IMR-90 (cell line): ENCODE data around the gene TMEM97. TPM values are rescaled to one million over a fixed set of nuclear protein-coding genes. Genes with fewer than 3 reads are reported as not detected.

Experiments
- ATAC-seq: fragments of 200-7000 bp; cut with Tn5 transposase; 2 replicates; pipeline ENCODE4 v1.9.1; 2020; ENCODE audit warnings: low read depth, mild to moderate bottlenecking, moderate library complexity
- BruUV-seq: library from RNA; stranded (reverse); fragments of 400-500 nt; replicated peaks from 2 replicates; lab custom pipeline; 2021; lab: Mats Ljungman, UMichigan
- CTCF ChIA-PET: fragments of 300-600 bp; formaldehyde crosslinking; extraction: SDS; loops from one replicate; lab custom pipeline; 2021; ENCODE audit warnings: antibody characterized with exemption; lab: Yijun Ruan, JAX
- POLR2A ChIA-PET: fragments of 300-600 bp; sonication (Branson Sonifier 250); formaldehyde crosslinking; loops from one replicate; lab custom pipeline; 2022; ENCODE audit warnings: antibody characterized with exemption; ENCODE audit not compliant: unreplicated experiment; lab: Charles Lee
- DNase-seq: peaks from one replicate; pipeline ENCODE4 v3.0.0; 2013
- H2AFZ ChIP-seq: replicated peaks from 2 replicates; pipeline ENCODE3; 2013; ENCODE audit warnings: low read length, mild to moderate bottlenecking; ENCODE audit not compliant: poor library complexity
- H2AK5ac ChIP-seq: 2 replicates; pipeline ENCODE4 v1.6.1; 2013; ENCODE audit warnings: low read depth, low read length, inconsistent platforms
- H2AK9ac ChIP-seq: replicated peaks from 2 replicates; pipeline ENCODE3; 2013; ENCODE audit warnings: mild to moderate bottlenecking, low read depth, low read length, moderate library complexity; ENCODE audit not compliant: poor library complexity
- H2BK120ac ChIP-seq: 2 replicates; pipeline ENCODE4 v1.6.1; 2013; ENCODE audit warnings: low read depth, low read length, inconsistent platforms
- H2BK15ac ChIP-seq: 3 replicates; pipeline ENCODE4 v1.6.1; 2013; ENCODE audit warnings: low read depth, low read length, inconsistent platforms
- H2BK20ac ChIP-seq: 2 replicates; pipeline ENCODE4 v1.6.1; 2013; ENCODE audit warnings: low read depth, mild to moderate bottlenecking, inconsistent platforms, low read length, moderate library complexity
- H2BK5ac ChIP-seq: 2 replicates; pipeline ENCODE4 v1.6.1; 2013; ENCODE audit warnings: mild to moderate bottlenecking, low read depth, low read length, inconsistent platforms; ENCODE audit not compliant: poor library complexity, severe bottlenecking
- H3K14ac ChIP-seq: replicated peaks from 2 replicates; pipeline ENCODE4 v1.6.1; 2013; ENCODE audit warnings: low read depth, low read length, inconsistent platforms
- H3K18ac ChIP-seq: 2 replicates; pipeline ENCODE4 v1.6.1; 2013; ENCODE audit warnings: low read depth, low read length, control low read depth
- H3K23ac ChIP-seq: 2 replicates; pipeline ENCODE4 v1.6.1; 2013; ENCODE audit warnings: low read depth, low read length, inconsistent platforms
- H3K27ac ChIP-seq: 2 replicates; pipeline ENCODE4 v1.5.1; 2013; ENCODE audit warnings: mild to moderate bottlenecking, control low read depth, low read length; ENCODE audit not compliant: insufficient read depth
- H3K27me3 ChIP-seq: 2 replicates; pipeline ENCODE4 v1.6.1; 2013; ENCODE audit warnings: low read length; ENCODE audit not compliant: control insufficient read depth, insufficient read depth
- H3K36me3 ChIP-seq: 2 replicates; pipeline ENCODE4 v1.6.1; 2013; ENCODE audit warnings: low read length, mixed read lengths; ENCODE audit not compliant: control insufficient read depth, insufficient read depth
- H3K4ac ChIP-seq: 2 replicates; pipeline ENCODE4 v1.6.1; 2013; ENCODE audit warnings: low read depth, low read length, inconsistent platforms
- H3K4me1 ChIP-seq: 2 replicates; pipeline ENCODE4 v1.6.1; 2013; ENCODE audit warnings: low read length, mixed read lengths; ENCODE audit not compliant: control insufficient read depth, insufficient read depth
- H3K4me2 ChIP-seq: 2 replicates; pipeline ENCODE4 v1.6.1; 2013; ENCODE audit warnings: low read depth, mild to moderate bottlenecking, control low read depth, low read length, moderate library complexity
- H3K4me3 ChIP-seq: 2 replicates; pipeline ENCODE4 v1.5.1; 2013; ENCODE audit warnings: low read depth, mild to moderate bottlenecking, control low read depth, low read length, moderate library complexity; ENCODE audit not compliant: insufficient read depth
- H3K56ac ChIP-seq: 2 replicates; pipeline ENCODE4 v1.6.1; 2013; ENCODE audit warnings: low read length, inconsistent platforms; ENCODE audit not compliant: insufficient read depth; ENCODE audit errors: extremely low read depth
- H3K79me1 ChIP-seq, 2 experiments: 2 replicates each; pipeline ENCODE4 v1.6.1; 2013; ENCODE audit warnings: low read length in 2 of 2, inconsistent platforms in 1 of 2, low read depth in 1 of 2
- H3K9ac ChIP-seq: 2 replicates; pipeline ENCODE4 v1.6.1; 2013; ENCODE audit warnings: low read depth, low read length, control low read depth
- H3K9me1 ChIP-seq: 2 replicates; pipeline ENCODE4 v1.6.1; 2013; ENCODE audit warnings: low read length, inconsistent platforms; ENCODE audit not compliant: insufficient read depth
- H3K9me3 ChIP-seq: 2 replicates; pipeline ENCODE4 v1.6.1; 2013; ENCODE audit warnings: low read length; ENCODE audit not compliant: control insufficient read depth, insufficient read depth
- H4K20me1 ChIP-seq: 2 replicates; pipeline ENCODE4 v1.6.1; 2013; ENCODE audit warnings: low read length, inconsistent platforms; ENCODE audit not compliant: insufficient read depth
- H4K5ac ChIP-seq: 2 replicates; pipeline ENCODE4 v1.6.1; 2013; ENCODE audit warnings: mild to moderate bottlenecking, low read depth, low read length, control low read depth
- H4K8ac ChIP-seq, 2 experiments: 2 replicates each; pipeline ENCODE4 v1.6.1; 2013; ENCODE audit warnings: low read depth in 2 of 2, low read length in 2 of 2, control low read depth in 1 of 2, inconsistent platforms in 1 of 2
- H4K91ac ChIP-seq: 2 replicates; pipeline ENCODE4 v1.6.1; 2013; ENCODE audit warnings: low read depth, low read length, inconsistent platforms; ENCODE audit not compliant: insufficient read depth
- CEBPB ChIP-seq: IDR thresholded peaks from 2 replicates; pipeline ENCODE4 v1.6.1; 2012; ENCODE audit warnings: low read depth, low read length, improper control_type of control experiment
- CHD1 ChIP-seq: IDR thresholded peaks from 2 replicates; pipeline ENCODE4 v1.6.1; 2012; ENCODE audit warnings: low read depth, low read length, improper control_type of control experiment
- FOS ChIP-seq: fragments of 150-350 bp; IDR thresholded peaks from 2 replicates; pipeline ENCODE4 v1.6.1; 2016; ENCODE audit warnings: low read depth, low read length
- POLR2A ChIP-seq: IDR thresholded peaks from 2 replicates; pipeline ENCODE4 v1.6.1; 2012; ENCODE audit warnings: mild to moderate bottlenecking, low read depth, low read length
- RAD21 ChIP-seq: IDR thresholded peaks from 2 replicates; pipeline ENCODE4 v1.6.1; 2012; ENCODE audit warnings: low read length, improper control_type of control experiment
- RFX5 ChIP-seq: IDR thresholded peaks from 2 replicates; pipeline ENCODE4 v1.8.0; 2012; ENCODE audit warnings: low read depth, mild to moderate bottlenecking, low read length, moderate library complexity
- WGBS, 2 experiments: methylation state at CpG; one replicate each; pipeline versions ENCODE4 v1.1.5 to v1.1.7; 2013; ENCODE audit warnings: missing lambda C conversion rate in 2 of 2; ENCODE audit not compliant: insufficient read length in 1 of 2; ENCODE audit errors: extremely low coverage in 2 of 2; 5-methylcytosine and 5-hydroxymethylcytosine counted together
- dilution Hi-C: fragments of 300-500 bp; cut with HindIII; formaldehyde crosslinking; loops from one replicate; pipeline ENCODE4 v1.14.3; 2018; ENCODE audit warnings: low sequenced_read_pairs; ENCODE audit not compliant: unreplicated experiment
- in situ Hi-C: fragments of 300-500 bp; cut with MboI; formaldehyde crosslinking; loops from 3 replicates; pipeline ENCODE4 v1.14.3; 2019; ENCODE audit warnings: low sequenced_read_pairs, inconsistent platforms, mixed read lengths
- intact Hi-C: fragments of 100-400 bp; cut with micrococcal nuclease; formaldehyde crosslinking; loops from 2 replicates; pipeline ENCODE4 v1.10.0; 2022
- polyA plus RNA-seq, 3 experiments: library from polyadenylated mRNA; depleted of rRNA; stranded (reverse); fragments of >200 nt; gene quantifications; 2 replicates each; pipeline ENCODE4 v1.2.3, GENCODE V29; 2012; ENCODE audit warnings: low replicate concordance in 1 of 3
- total RNA-seq: library from RNA; depleted of rRNA; stranded (reverse); fragments of >200 nt; gene quantifications from 2 replicates; pipeline ENCODE4 v1.2.3, GENCODE V29; 2012

The TMEM97 gene
- total and polyA plus RNA-seq, 2 of the 4 experiments (the other 2 are of a cell fraction) = 12.3 to 21.3 TPM

DNA sequence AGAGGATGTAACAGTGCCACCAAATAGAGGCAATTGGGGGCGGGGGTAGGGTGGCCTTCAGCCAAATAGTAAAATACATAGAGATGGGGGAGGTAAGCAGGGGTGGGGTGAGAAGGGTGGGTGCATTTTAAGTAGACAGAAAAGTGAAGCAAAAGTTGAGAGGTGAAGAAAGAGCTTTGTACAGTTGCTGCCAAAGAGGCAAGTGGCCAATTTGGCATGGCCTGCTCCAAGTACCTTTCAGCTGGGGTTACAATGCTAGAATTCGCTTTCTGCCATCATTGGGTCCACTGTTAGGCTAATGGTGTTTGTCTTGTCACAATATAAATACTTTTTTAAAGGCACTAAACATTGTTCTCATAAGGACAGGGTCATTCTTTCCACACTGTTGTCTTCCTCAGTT is 5.2 kb upstream of the TMEM97 start:
- TF ChIP-seq RFX5 (no peak), CEBPB (no peak), CHD1 (no peak), POLR2A (no peak), FOS (no peak), RAD21 (no peak)
- no peak overlapping the region for H3K4ac ChIP-seq
- no peak overlapping the region for H3K4me2 ChIP-seq
- no peak overlapping the region for H3K23ac ChIP-seq
- no peak overlapping the region for H2AK5ac ChIP-seq
- in situ Hi-C loops (no loop called here), dilution Hi-C loops (no loop called here), intact Hi-C loops (no loop called here)
- H3K56ac ChIP-seq = no peak overlapping the region
- H3K18ac ChIP-seq = no peak overlapping the region
- H3K27me3 ChIP-seq = peaks cover 5% of the 10 kb centered on the region
- H3K4me3 ChIP-seq = no peak overlapping the region
- POLR2A ChIA-PET = no interaction called here
- 0 out of 2 replicates have a peak, but pooled peaks cover 3% of the 10 kb centered on the region for H3K9me1 ChIP-seq
- H3K4me1 ChIP-seq = 0 out of 2 replicates have a peak, but pooled peaks cover 3% of the 10 kb centered on the region
- H2AK9ac ChIP-seq = no peak overlapping the region
- no peak for DNase-seq
- H3K14ac ChIP-seq = no peak overlapping the region
- H4K91ac ChIP-seq = no peak overlapping the region
- no peaks in the 10 kb centered on the region for H3K36me3 ChIP-seq
- WGBS, 2 experiments = no CpG with 5 or more reads among the region's 2 CpGs
- ATAC-seq = no peak
- CTCF ChIA-PET = no interaction called here
- no peak overlapping the region for H3K27ac ChIP-seq
- H3K79me1 ChIP-seq = no peaks in the 10 kb centered on the region
- no peak overlapping the region for H4K8ac ChIP-seq
- no peaks in the 10 kb centered on the region for H3K9me3 ChIP-seq
- H2AFZ ChIP-seq = no peak overlapping the region
- no peak overlapping the region for H4K5ac ChIP-seq
- no TSS peak for BruUV-seq
- H4K20me1 ChIP-seq = no peaks in the 10 kb centered on the region
- H2BK5ac ChIP-seq = no peak overlapping the region
- H3K9ac ChIP-seq = no peak overlapping the region
- no peak overlapping the region for H2BK15ac ChIP-seq
- no peak overlapping the region for H2BK20ac ChIP-seq
- no peak overlapping the region for H2BK120ac ChIP-seq
